Measurements from ENCODE around the gene PRKCA. TPM values are rescaled to one million over a fixed set of nuclear protein-coding genes. Genes with fewer than 3 reads are reported as not detected.

PRKCA gene
- total and polyA plus RNA-seq, 9 of the 15 experiments (the other 6 are each of a cell fraction or from before 2014, with no cell fraction given): 3.2 to 33.0 (median 17.8) TPM

DNA sequence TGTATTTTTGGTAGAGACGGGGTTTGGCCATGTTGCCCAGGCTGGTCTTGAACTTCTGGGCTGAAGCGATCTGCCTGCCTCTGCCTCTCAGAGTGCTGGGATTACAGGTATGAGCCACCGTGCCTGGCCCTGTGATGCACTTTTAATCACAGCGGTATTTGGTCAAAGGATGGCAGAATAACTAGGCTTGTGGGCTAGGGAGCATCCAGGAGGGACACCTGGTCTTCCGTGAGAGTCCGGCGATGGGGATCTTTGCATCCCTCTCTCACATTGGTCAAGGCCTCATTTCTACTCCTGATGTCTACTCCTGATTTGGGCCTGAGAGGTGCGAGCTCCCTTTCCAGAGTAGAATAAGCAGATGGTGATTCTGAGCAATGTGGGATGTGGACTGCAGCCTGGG lies 274.6 kb downstream of the PRKCA start:
- no peak for FAIRE-seq
- no peak for TF ChIP-seq TBP (optimal IDR thresholded peaks at IDR 0.05; ENCODE audit: low read depth, low read length)
- no peak for TF ChIP-seq ZFP1 (CRISPR knock-in tag; IDR thresholded peaks at IDR 0.05)
- TF ChIP-seq U2AF2 (optimal IDR thresholded peaks at IDR 0.05; ENCODE audit: low read depth, low read length): no peak
- TF ChIP-seq, protein P1, sequence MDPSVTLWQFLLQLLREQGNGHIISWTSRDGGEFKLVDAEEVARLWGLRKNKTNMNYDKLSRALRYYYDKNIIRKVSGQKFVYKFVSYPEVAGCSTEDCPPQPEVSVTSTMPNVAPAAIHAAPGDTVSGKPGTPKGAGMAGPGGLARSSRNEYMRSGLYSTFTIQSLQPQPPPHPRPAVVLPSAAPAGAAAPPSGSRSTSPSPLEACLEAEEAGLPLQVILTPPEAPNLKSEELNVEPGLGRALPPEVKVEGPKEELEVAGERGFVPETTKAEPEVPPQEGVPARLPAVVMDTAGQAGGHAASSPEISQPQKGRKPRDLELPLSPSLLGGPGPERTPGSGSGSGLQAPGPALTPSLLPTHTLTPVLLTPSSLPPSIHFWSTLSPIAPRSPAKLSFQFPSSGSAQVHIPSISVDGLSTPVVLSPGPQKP (CRISPR knock-in tag; IDR thresholded peaks at IDR 0.05): no peak
- no peak for TF ChIP-seq MEIS2 (IDR thresholded peaks at IDR 0.05; ENCODE audit: partially characterized antibody)
- TF ChIP-seq ZFP30 (CRISPR knock-in tag; IDR thresholded peaks at IDR 0.05; ENCODE audit: borderline replicate concordance): no peak
- TF ChIP-seq FUS (optimal IDR thresholded peaks at IDR 0.05; ENCODE audit: low read depth, low read length): no peak
- TF ChIP-seq KDM5B (IDR thresholded peaks at IDR 0.05; ENCODE audit: insufficient replicate concordance, low read depth, low read length): no peak
- TF ChIP-seq, protein P2, sequence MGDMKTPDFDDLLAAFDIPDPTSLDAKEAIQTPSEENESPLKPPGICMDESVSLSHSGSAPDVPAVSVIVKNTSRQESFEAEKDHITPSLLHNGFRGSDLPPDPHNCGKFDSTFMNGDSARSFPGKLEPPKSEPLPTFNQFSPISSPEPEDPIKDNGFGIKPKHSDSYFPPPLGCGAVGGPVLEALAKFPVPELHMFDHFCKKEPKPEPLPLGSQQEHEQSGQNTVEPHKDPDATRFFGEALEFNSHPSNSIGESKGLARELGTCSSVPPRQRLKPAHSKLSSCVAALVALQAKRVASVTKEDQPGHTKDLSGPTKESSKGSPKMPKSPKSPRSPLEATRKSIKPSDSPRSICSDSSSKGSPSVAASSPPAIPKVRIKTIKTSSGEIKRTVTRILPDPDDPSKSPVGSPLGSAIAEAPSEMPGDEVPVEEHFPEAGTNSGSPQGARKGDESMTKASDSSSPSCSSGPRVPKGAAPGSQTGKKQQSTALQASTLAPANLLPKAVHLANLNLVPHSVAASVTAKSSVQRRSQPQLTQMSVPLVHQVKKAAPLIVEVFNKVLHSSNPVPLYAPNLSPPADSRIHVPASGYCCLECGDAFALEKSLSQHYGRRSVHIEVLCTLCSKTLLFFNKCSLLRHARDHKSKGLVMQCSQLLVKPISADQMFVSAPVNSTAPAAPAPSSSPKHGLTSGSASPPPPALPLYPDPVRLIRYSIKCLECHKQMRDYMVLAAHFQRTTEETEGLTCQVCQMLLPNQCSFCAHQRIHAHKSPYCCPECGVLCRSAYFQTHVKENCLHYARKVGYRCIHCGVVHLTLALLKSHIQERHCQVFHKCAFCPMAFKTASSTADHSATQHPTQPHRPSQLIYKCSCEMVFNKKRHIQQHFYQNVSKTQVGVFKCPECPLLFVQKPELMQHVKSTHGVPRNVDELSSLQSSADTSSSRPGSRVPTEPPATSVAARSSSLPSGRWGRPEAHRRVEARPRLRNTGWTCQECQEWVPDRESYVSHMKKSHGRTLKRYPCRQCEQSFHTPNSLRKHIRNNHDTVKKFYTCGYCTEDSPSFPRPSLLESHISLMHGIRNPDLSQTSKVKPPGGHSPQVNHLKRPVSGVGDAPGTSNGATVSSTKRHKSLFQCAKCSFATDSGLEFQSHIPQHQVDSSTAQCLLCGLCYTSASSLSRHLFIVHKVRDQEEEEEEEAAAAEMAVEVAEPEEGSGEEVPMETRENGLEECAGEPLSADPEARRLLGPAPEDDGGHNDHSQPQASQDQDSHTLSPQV (IDR thresholded peaks at IDR 0.05): no peak
- no peak for TF ChIP-seq CGGBP1 (CRISPR knock-in tag; IDR thresholded peaks at IDR 0.05)
- TF ChIP-seq, protein P3, sequence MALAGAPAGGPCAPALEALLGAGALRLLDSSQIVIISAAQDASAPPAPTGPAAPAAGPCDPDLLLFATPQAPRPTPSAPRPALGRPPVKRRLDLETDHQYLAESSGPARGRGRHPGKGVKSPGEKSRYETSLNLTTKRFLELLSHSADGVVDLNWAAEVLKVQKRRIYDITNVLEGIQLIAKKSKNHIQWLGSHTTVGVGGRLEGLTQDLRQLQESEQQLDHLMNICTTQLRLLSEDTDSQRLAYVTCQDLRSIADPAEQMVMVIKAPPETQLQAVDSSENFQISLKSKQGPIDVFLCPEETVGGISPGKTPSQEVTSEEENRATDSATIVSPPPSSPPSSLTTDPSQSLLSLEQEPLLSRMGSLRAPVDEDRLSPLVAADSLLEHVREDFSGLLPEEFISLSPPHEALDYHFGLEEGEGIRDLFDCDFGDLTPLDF (CRISPR knock-in tag; IDR thresholded peaks at IDR 0.05): no peak
- TF ChIP-seq POLR2AphosphoS2 (IDR thresholded peaks at IDR 0.05; ENCODE audit: low read length): no peak
- TF ChIP-seq NFYB (IDR thresholded peaks at IDR 0.05; ENCODE audit: extremely low read depth, insufficient read length): no peak
- no peak for TF ChIP-seq E2F5 (CRISPR knock-in tag; IDR thresholded peaks at IDR 0.05)
- TF ChIP-seq ZNF551 (CRISPR knock-in tag; IDR thresholded peaks at IDR 0.05): no peak
- in situ Hi-C loops (cut with MboI): no loop called here
- Histone ChIP-seq H3K27me3 (ENCODE audit: control insufficient read depth in 2 of 2, insufficient read depth in 2 of 2, low read length in 2 of 2) (no peaks in the 10 kb centered on the region), H3K27ac (ENCODE audit: extremely low read depth, low read depth, low read length) (no peak overlapping the region), H4K20me1 (replicated peaks; ENCODE audit: control insufficient read depth, insufficient read depth, low read length) (no peaks in the 10 kb centered on the region; the same call in 1 of the 2 replicates), H2AFZ (ENCODE audit: low read depth, low read length) (no peak overlapping the region), H3K4me2 (ENCODE audit: insufficient read depth, low read length) (no peak overlapping the region), H3K36me3 (ENCODE audit: control insufficient read depth, insufficient read depth, low read length) (no peaks in the 10 kb centered on the region), H3K4me1 (replicated peaks in 1 of 2; ENCODE audit: control insufficient read depth in 2 of 2, insufficient read depth in 2 of 2, low read length in 2 of 2) (peaks cover 3% of the 10 kb centered on the region in 2 experiments; a peak in 2 of 5 replicates), H3K9me1 (ENCODE audit: control insufficient read depth, insufficient read depth, low read length) (no peaks in the 10 kb centered on the region), H3K9ac (ENCODE audit: insufficient read depth in 1 of 2, low read depth in 2 of 2, low read length in 2 of 2) (no peak overlapping the region), H3K4me3 (no peak overlapping the region), H3K79me2 (ENCODE audit: control insufficient read depth, insufficient read depth, low read length) (no peaks in the 10 kb centered on the region), H3K9me3 (replicated peaks; ENCODE audit: control insufficient read depth, insufficient read depth, low read depth, low read length) (no peaks in the 10 kb centered on the region)
- ChIA-PET CTCF (ENCODE audit: low intra/inter-chr PET ratio) (no interaction called here), POLR2A (interaction anchor here (1.0 kb wide), 1 partner anchor 11 kb away, joined by 3 read pairs; no protein-coding TSS in a partner anchor)
- no peak for DNase-seq (ENCODE audit: extremely low read depth in 1 of 4, low spot score in 3 of 4)
- WGBS (ENCODE audit: insufficient coverage, low coverage, missing lambda C conversion rate): 88% methylated on average over 7 of the region's 8 CpGs
- BruUV-seq (replicated peaks): no TSS peak
- intact Hi-C loops (cut with micrococcal nuclease): no loop called here
- ATAC-seq: no peak

All from K562 (cell line).